IPS-18a (cell line): Measurements from ENCODE around the gene DBX2.
"Not testable (repeated sequence)": the region's sequence is repeated elsewhere in the genome, so short reads cannot be mapped to it uniquely, and the experiment has no call there.

Experiments used
- H3K27ac ChIP-seq: one replicate; pipeline ENCODE4 v1.5.1; 2013; ENCODE audit warnings: low read length
- H3K27me3 ChIP-seq: one replicate; pipeline ENCODE4 v1.6.1; 2013; ENCODE audit warnings: mild to moderate bottlenecking, low read length; ENCODE audit not compliant: control insufficient read depth, insufficient read depth
- H3K36me3 ChIP-seq: one replicate; pipeline ENCODE4 v1.6.1; 2013; ENCODE audit warnings: low read depth, low read length; ENCODE audit not compliant: control insufficient read depth
- H3K4me1 ChIP-seq: one replicate; pipeline ENCODE4 v1.6.1; 2013; ENCODE audit warnings: low read depth, low read length; ENCODE audit not compliant: control insufficient read depth
- H3K4me3 ChIP-seq: one replicate; pipeline ENCODE4 v1.5.1; 2013; ENCODE audit warnings: low read length
- H3K9ac ChIP-seq: one replicate; pipeline ENCODE4 v1.6.1; 2013; ENCODE audit warnings: mild to moderate bottlenecking, low read length, moderate library complexity
- H3K9me3 ChIP-seq: one replicate; pipeline ENCODE4 v1.6.1; 2013; ENCODE audit warnings: low read depth, low read length; ENCODE audit not compliant: control insufficient read depth

DBX2 gene

GRCh38 chr12:45050751-45051571, at the start of gene DBX2:
Gene DBX2, minus strand, starts transcription at chr12:45051099. Its CDS starts 172 bp downstream, at chr12:45050927.
- H3K4me1 ChIP-seq: peaks cover 9% of the 10 kb centered on the region
- no peak within 1 kb of the TSS for H3K9ac ChIP-seq
- H3K9me3 ChIP-seq: no peaks in the 10 kb centered on the region
- peak within 1 kb of the TSS; percentile 80 for H3K4me3 ChIP-seq
- H3K36me3 ChIP-seq: no peaks in the 10 kb centered on the region
- H3K27me3 ChIP-seq: peaks cover 59% of the 10 kb centered on the region
- no peak within 1 kb of the TSS for H3K27ac ChIP-seq

- Histone ChIP-seq H3K36me3 (no peaks in the 10 kb centered on the region), H3K27ac (no peak overlapping the region), H3K9me3 (no peaks in the 10 kb centered on the region), H3K27me3 (no peaks in the 10 kb centered on the region), H3K9ac (no peak overlapping the region), H3K4me3 (no peak overlapping the region), H3K4me1 (no peaks in the 10 kb centered on the region)
These were observed 47.9 kb upstream of the DBX2 start for GRCh38 chr12:45098766-45099165.

- not testable (repeated sequence) for H3K9ac ChIP-seq, H3K4me1 ChIP-seq, H3K4me3 ChIP-seq, H3K9me3 ChIP-seq, H3K36me3 ChIP-seq, H3K27ac ChIP-seq, H3K27me3 ChIP-seq
These were observed 44.5 kb upstream of the DBX2 start for GRCh38 chr12:45095417-45095816.

GRCh38 chr12:45093051-45093450, 42.2 kb upstream of the DBX2 start:
- Histone ChIP-seq H3K27me3 (no peaks in the 10 kb centered on the region), H3K27ac (no peak overlapping the region), H3K36me3 (no peaks in the 10 kb centered on the region), H3K9me3 (no peaks in the 10 kb centered on the region), H3K4me3 (no peak overlapping the region), H3K4me1 (peaks cover 17% of the 10 kb centered on the region), H3K9ac (no peak overlapping the region)

GRCh38 chr12:45089411-45090075, 38.6 kb upstream of the DBX2 start:
- no peak overlapping the region for H3K27ac ChIP-seq
- H3K4me1 ChIP-seq: peaks cover 17% of the 10 kb centered on the region
- H3K9me3 ChIP-seq: no peaks in the 10 kb centered on the region
- no peak overlapping the region for H3K4me3 ChIP-seq
- H3K36me3 ChIP-seq: no peaks in the 10 kb centered on the region
- no peak overlapping the region for H3K9ac ChIP-seq
- no peaks in the 10 kb centered on the region for H3K27me3 ChIP-seq

GRCh38 chr12:45088608-45089007, 37.7 kb upstream of the DBX2 start:
- no peaks in the 10 kb centered on the region for H3K27me3 ChIP-seq
- no peaks in the 10 kb centered on the region for H3K9me3 ChIP-seq
- H3K4me3 ChIP-seq: no peak overlapping the region
- H3K9ac ChIP-seq: no peak overlapping the region
- H3K36me3 ChIP-seq: no peaks in the 10 kb centered on the region
- H3K27ac ChIP-seq: no peak overlapping the region
- peaks cover 17% of the 10 kb centered on the region for H3K4me1 ChIP-seq

GRCh38 chr12:45084248-45084647, 33.3 kb upstream of the DBX2 start:
- not testable (repeated sequence) for H3K4me1 ChIP-seq, H3K4me3 ChIP-seq, H3K9ac ChIP-seq, H3K9me3 ChIP-seq, H3K27me3 ChIP-seq, H3K36me3 ChIP-seq, H3K27ac ChIP-seq

- Histone ChIP-seq H3K36me3 (no peaks in the 10 kb centered on the region), H3K27ac (peak overlapping the region; percentile 49), H3K4me3 (peak overlapping the region; percentile 33), H3K27me3 (no peaks in the 10 kb centered on the region), H3K9me3 (no peaks in the 10 kb centered on the region), H3K9ac (peak overlapping the region; percentile 1), H3K4me1 (peaks cover 32% of the 10 kb centered on the region)
These were observed 26.4 kb upstream of the DBX2 start for GRCh38 chr12:45077251-45077650.

- peaks cover 38% of the 10 kb centered on the region for H3K4me1 ChIP-seq
- H3K36me3 ChIP-seq: no peaks in the 10 kb centered on the region
- peak overlapping the region; percentile 33 for H3K4me3 ChIP-seq
- H3K27me3 ChIP-seq: no peaks in the 10 kb centered on the region
- H3K27ac ChIP-seq: peak overlapping the region; percentile 27
- H3K9me3 ChIP-seq: no peaks in the 10 kb centered on the region
- H3K9ac ChIP-seq: peak overlapping the region; percentile 1
These were observed 25.6 kb upstream of the DBX2 start for GRCh38 chr12:45076417-45077026.

GRCh38 chr12:45075587-45076282, 24.8 kb upstream of the DBX2 start:
- no peaks in the 10 kb centered on the region for H3K27me3 ChIP-seq
- H3K9me3 ChIP-seq: no peaks in the 10 kb centered on the region
- H3K27ac ChIP-seq: no peak overlapping the region
- H3K4me3 ChIP-seq: no peak overlapping the region
- no peaks in the 10 kb centered on the region for H3K36me3 ChIP-seq
- no peak overlapping the region for H3K9ac ChIP-seq
- peaks cover 38% of the 10 kb centered on the region for H3K4me1 ChIP-seq

GRCh38 chr12:45065125-45065626, 14.3 kb upstream of the DBX2 start:
- H3K36me3 ChIP-seq: no peaks in the 10 kb centered on the region
- H3K9ac ChIP-seq: no peak overlapping the region
- no peaks in the 10 kb centered on the region for H3K9me3 ChIP-seq
- H3K27me3 ChIP-seq: no peaks in the 10 kb centered on the region
- no peaks in the 10 kb centered on the region for H3K4me1 ChIP-seq
- H3K27ac ChIP-seq: no peak overlapping the region
- no peak overlapping the region for H3K4me3 ChIP-seq
